IMR-90 (cell line): ENCODE measurements around the gene DIP2C. TPM values are rescaled to one million over a fixed set of nuclear protein-coding genes. Genes with fewer than 3 reads are reported as not detected.

Experiments used
- ATAC-seq: fragments of 200-7000 bp; cut with Tn5 transposase; 2 replicates; pipeline ENCODE4 v1.9.1; 2020; ENCODE audit warnings: low read depth, mild to moderate bottlenecking, moderate library complexity
- BruUV-seq: library from RNA; stranded (reverse); fragments of 400-500 nt; replicated peaks from 2 replicates; lab custom pipeline; 2021; lab: Mats Ljungman, UMichigan
- CTCF ChIA-PET: fragments of 300-600 bp; formaldehyde crosslinking; extraction: SDS; loops from one replicate; lab custom pipeline; 2021; ENCODE audit warnings: antibody characterized with exemption; lab: Yijun Ruan, JAX
- POLR2A ChIA-PET: fragments of 300-600 bp; sonication (Branson Sonifier 250); formaldehyde crosslinking; loops from one replicate; lab custom pipeline; 2022; ENCODE audit warnings: antibody characterized with exemption; ENCODE audit not compliant: unreplicated experiment; lab: Charles Lee
- DNase-seq: peaks from one replicate; pipeline ENCODE4 v3.0.0; 2013
- H2AFZ ChIP-seq: replicated peaks from 2 replicates; pipeline ENCODE3; 2013; ENCODE audit warnings: low read length, mild to moderate bottlenecking; ENCODE audit not compliant: poor library complexity
- H2AK5ac ChIP-seq: 2 replicates; pipeline ENCODE4 v1.6.1; 2013; ENCODE audit warnings: low read depth, low read length, inconsistent platforms
- H2AK9ac ChIP-seq: replicated peaks from 2 replicates; pipeline ENCODE3; 2013; ENCODE audit warnings: mild to moderate bottlenecking, low read depth, low read length, moderate library complexity; ENCODE audit not compliant: poor library complexity
- H2BK120ac ChIP-seq: 2 replicates; pipeline ENCODE4 v1.6.1; 2013; ENCODE audit warnings: low read depth, low read length, inconsistent platforms
- H2BK15ac ChIP-seq: 3 replicates; pipeline ENCODE4 v1.6.1; 2013; ENCODE audit warnings: low read depth, low read length, inconsistent platforms
- H2BK20ac ChIP-seq: 2 replicates; pipeline ENCODE4 v1.6.1; 2013; ENCODE audit warnings: low read depth, mild to moderate bottlenecking, inconsistent platforms, low read length, moderate library complexity
- H2BK5ac ChIP-seq: 2 replicates; pipeline ENCODE4 v1.6.1; 2013; ENCODE audit warnings: mild to moderate bottlenecking, low read depth, low read length, inconsistent platforms; ENCODE audit not compliant: poor library complexity, severe bottlenecking
- H3K14ac ChIP-seq: replicated peaks from 2 replicates; pipeline ENCODE4 v1.6.1; 2013; ENCODE audit warnings: low read depth, low read length, inconsistent platforms
- H3K18ac ChIP-seq: 2 replicates; pipeline ENCODE4 v1.6.1; 2013; ENCODE audit warnings: low read depth, low read length, control low read depth
- H3K23ac ChIP-seq: 2 replicates; pipeline ENCODE4 v1.6.1; 2013; ENCODE audit warnings: low read depth, low read length, inconsistent platforms
- H3K27ac ChIP-seq: 2 replicates; pipeline ENCODE4 v1.5.1; 2013; ENCODE audit warnings: mild to moderate bottlenecking, control low read depth, low read length; ENCODE audit not compliant: insufficient read depth
- H3K27me3 ChIP-seq: 2 replicates; pipeline ENCODE4 v1.6.1; 2013; ENCODE audit warnings: low read length; ENCODE audit not compliant: control insufficient read depth, insufficient read depth
- H3K36me3 ChIP-seq: 2 replicates; pipeline ENCODE4 v1.6.1; 2013; ENCODE audit warnings: low read length, mixed read lengths; ENCODE audit not compliant: control insufficient read depth, insufficient read depth
- H3K4ac ChIP-seq: 2 replicates; pipeline ENCODE4 v1.6.1; 2013; ENCODE audit warnings: low read depth, low read length, inconsistent platforms
- H3K4me1 ChIP-seq: 2 replicates; pipeline ENCODE4 v1.6.1; 2013; ENCODE audit warnings: low read length, mixed read lengths; ENCODE audit not compliant: control insufficient read depth, insufficient read depth
- H3K4me2 ChIP-seq: 2 replicates; pipeline ENCODE4 v1.6.1; 2013; ENCODE audit warnings: low read depth, mild to moderate bottlenecking, control low read depth, low read length, moderate library complexity
- H3K4me3 ChIP-seq: 2 replicates; pipeline ENCODE4 v1.5.1; 2013; ENCODE audit warnings: low read depth, mild to moderate bottlenecking, control low read depth, low read length, moderate library complexity; ENCODE audit not compliant: insufficient read depth
- H3K56ac ChIP-seq: 2 replicates; pipeline ENCODE4 v1.6.1; 2013; ENCODE audit warnings: low read length, inconsistent platforms; ENCODE audit not compliant: insufficient read depth; ENCODE audit errors: extremely low read depth
- H3K79me1 ChIP-seq, 2 experiments: 2 replicates each; pipeline ENCODE4 v1.6.1; 2013; ENCODE audit warnings: low read length in 2 of 2, inconsistent platforms in 1 of 2, low read depth in 1 of 2
- H3K9ac ChIP-seq: 2 replicates; pipeline ENCODE4 v1.6.1; 2013; ENCODE audit warnings: low read depth, low read length, control low read depth
- H3K9me1 ChIP-seq: 2 replicates; pipeline ENCODE4 v1.6.1; 2013; ENCODE audit warnings: low read length, inconsistent platforms; ENCODE audit not compliant: insufficient read depth
- H3K9me3 ChIP-seq: 2 replicates; pipeline ENCODE4 v1.6.1; 2013; ENCODE audit warnings: low read length; ENCODE audit not compliant: control insufficient read depth, insufficient read depth
- H4K20me1 ChIP-seq: 2 replicates; pipeline ENCODE4 v1.6.1; 2013; ENCODE audit warnings: low read length, inconsistent platforms; ENCODE audit not compliant: insufficient read depth
- H4K5ac ChIP-seq: 2 replicates; pipeline ENCODE4 v1.6.1; 2013; ENCODE audit warnings: mild to moderate bottlenecking, low read depth, low read length, control low read depth
- H4K8ac ChIP-seq, 2 experiments: 2 replicates each; pipeline ENCODE4 v1.6.1; 2013; ENCODE audit warnings: low read depth in 2 of 2, low read length in 2 of 2, control low read depth in 1 of 2, inconsistent platforms in 1 of 2
- H4K91ac ChIP-seq: 2 replicates; pipeline ENCODE4 v1.6.1; 2013; ENCODE audit warnings: low read depth, low read length, inconsistent platforms; ENCODE audit not compliant: insufficient read depth
- BHLHE40 ChIP-seq: fragments of 150-350 bp; IDR thresholded peaks from 2 replicates; pipeline ENCODE4 v1.6.1; 2016; ENCODE audit warnings: mild to moderate bottlenecking, low read depth, low read length
- ELK1 ChIP-seq: fragments of 150-350 bp; IDR thresholded peaks from 2 replicates; pipeline ENCODE4 v1.6.1; 2016; ENCODE audit warnings: low read depth, mild to moderate bottlenecking, low read length, moderate library complexity, borderline replicate concordance
- FOS ChIP-seq: fragments of 150-350 bp; IDR thresholded peaks from 2 replicates; pipeline ENCODE4 v1.6.1; 2016; ENCODE audit warnings: low read depth, low read length
- MAZ ChIP-seq: IDR thresholded peaks from 2 replicates; pipeline ENCODE4 v1.6.1; 2012; ENCODE audit warnings: low read depth, mild to moderate bottlenecking, low read length, improper control_type of control experiment, moderate library complexity, borderline replicate concordance
- NFE2L2 ChIP-seq: fragments of 150-350 bp; IDR thresholded peaks from 2 replicates; pipeline ENCODE4 v1.6.1; 2016; ENCODE audit warnings: low read depth, mild to moderate bottlenecking, low read length
- RAD21 ChIP-seq: IDR thresholded peaks from 2 replicates; pipeline ENCODE4 v1.6.1; 2012; ENCODE audit warnings: low read length, improper control_type of control experiment
- RFX5 ChIP-seq: IDR thresholded peaks from 2 replicates; pipeline ENCODE4 v1.8.0; 2012; ENCODE audit warnings: low read depth, mild to moderate bottlenecking, low read length, moderate library complexity
- WGBS, 2 experiments: methylation state at CpG; one replicate each; pipeline versions ENCODE4 v1.1.5 to v1.1.7; 2013; ENCODE audit warnings: missing lambda C conversion rate in 2 of 2; ENCODE audit not compliant: insufficient read length in 1 of 2; ENCODE audit errors: extremely low coverage in 2 of 2; 5-methylcytosine and 5-hydroxymethylcytosine counted together
- dilution Hi-C: fragments of 300-500 bp; cut with HindIII; formaldehyde crosslinking; loops from one replicate; pipeline ENCODE4 v1.14.3; 2018; ENCODE audit warnings: low sequenced_read_pairs; ENCODE audit not compliant: unreplicated experiment
- in situ Hi-C: fragments of 300-500 bp; cut with MboI; formaldehyde crosslinking; loops from 3 replicates; pipeline ENCODE4 v1.14.3; 2019; ENCODE audit warnings: low sequenced_read_pairs, inconsistent platforms, mixed read lengths
- intact Hi-C: fragments of 100-400 bp; cut with micrococcal nuclease; formaldehyde crosslinking; loops from 2 replicates; pipeline ENCODE4 v1.10.0; 2022
- polyA plus RNA-seq, 3 experiments: library from polyadenylated mRNA; depleted of rRNA; stranded (reverse); fragments of >200 nt; gene quantifications; 2 replicates each; pipeline ENCODE4 v1.2.3, GENCODE V29; 2012; ENCODE audit warnings: low replicate concordance in 1 of 3
- total RNA-seq: library from RNA; depleted of rRNA; stranded (reverse); fragments of >200 nt; gene quantifications from 2 replicates; pipeline ENCODE4 v1.2.3, GENCODE V29; 2012
- TF ChIP-seq, protein P1 (sequence below): fragments of 150-350 bp; IDR thresholded peaks from 2 replicates; pipeline ENCODE4 v1.6.1; 2017; ENCODE audit warnings: mild to moderate bottlenecking, antibody characterized with exemption, low read length, low read depth
- TF ChIP-seq, protein P2 (sequence below): conservative IDR thresholded peaks from 2 replicates; pipeline ENCODE4 v1.5.1; 2012; ENCODE audit warnings: mild to moderate bottlenecking, low read depth, low read length, improper control_type of control experiment

Gene DIP2C
- total and polyA plus RNA-seq, 2 of the 4 experiments (the other 2 are of a cell fraction) = 8.6 to 17.3 TPM

- H2BK15ac ChIP-seq = no peak overlapping the region
- H2BK20ac ChIP-seq = no peak overlapping the region
- WGBS, 2 experiments = no CpG with 5 or more reads among the region's 3 CpGs
- no peak for DNase-seq
- no peak overlapping the region for H3K27ac ChIP-seq
- POLR2A ChIA-PET = no interaction called here
- H4K5ac ChIP-seq = no peak overlapping the region
- no peak overlapping the region for H3K4me3 ChIP-seq
- no peak overlapping the region for H2AK5ac ChIP-seq
- TF ChIP-seq BHLHE40 (no peak), RAD21 (no peak), ELK1 (no peak), FOS (no peak), MAZ (no peak), NFE2L2 (no peak), RFX5 (no peak)
- TF ChIP-seq, protein P1, sequence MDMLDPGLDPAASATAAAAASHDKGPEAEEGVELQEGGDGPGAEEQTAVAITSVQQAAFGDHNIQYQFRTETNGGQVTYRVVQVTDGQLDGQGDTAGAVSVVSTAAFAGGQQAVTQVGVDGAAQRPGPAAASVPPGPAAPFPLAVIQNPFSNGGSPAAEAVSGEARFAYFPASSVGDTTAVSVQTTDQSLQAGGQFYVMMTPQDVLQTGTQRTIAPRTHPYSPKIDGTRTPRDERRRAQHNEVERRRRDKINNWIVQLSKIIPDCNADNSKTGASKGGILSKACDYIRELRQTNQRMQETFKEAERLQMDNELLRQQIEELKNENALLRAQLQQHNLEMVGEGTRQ = no peak
- TF ChIP-seq, protein P2, sequence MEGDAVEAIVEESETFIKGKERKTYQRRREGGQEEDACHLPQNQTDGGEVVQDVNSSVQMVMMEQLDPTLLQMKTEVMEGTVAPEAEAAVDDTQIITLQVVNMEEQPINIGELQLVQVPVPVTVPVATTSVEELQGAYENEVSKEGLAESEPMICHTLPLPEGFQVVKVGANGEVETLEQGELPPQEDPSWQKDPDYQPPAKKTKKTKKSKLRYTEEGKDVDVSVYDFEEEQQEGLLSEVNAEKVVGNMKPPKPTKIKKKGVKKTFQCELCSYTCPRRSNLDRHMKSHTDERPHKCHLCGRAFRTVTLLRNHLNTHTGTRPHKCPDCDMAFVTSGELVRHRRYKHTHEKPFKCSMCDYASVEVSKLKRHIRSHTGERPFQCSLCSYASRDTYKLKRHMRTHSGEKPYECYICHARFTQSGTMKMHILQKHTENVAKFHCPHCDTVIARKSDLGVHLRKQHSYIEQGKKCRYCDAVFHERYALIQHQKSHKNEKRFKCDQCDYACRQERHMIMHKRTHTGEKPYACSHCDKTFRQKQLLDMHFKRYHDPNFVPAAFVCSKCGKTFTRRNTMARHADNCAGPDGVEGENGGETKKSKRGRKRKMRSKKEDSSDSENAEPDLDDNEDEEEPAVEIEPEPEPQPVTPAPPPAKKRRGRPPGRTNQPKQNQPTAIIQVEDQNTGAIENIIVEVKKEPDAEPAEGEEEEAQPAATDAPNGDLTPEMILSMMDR = no peak
- H2AK9ac ChIP-seq = no peak overlapping the region
- peaks cover 12% of the 10 kb centered on the region for H3K9me1 ChIP-seq
- BruUV-seq = no TSS peak
- H3K18ac ChIP-seq = no peak overlapping the region
- no peak overlapping the region for H2BK5ac ChIP-seq
- no peak overlapping the region for H4K91ac ChIP-seq
- H3K27me3 ChIP-seq = no peaks in the 10 kb centered on the region
- no peak overlapping the region for H2BK120ac ChIP-seq
- dilution Hi-C loops (no loop called here), in situ Hi-C loops (no loop called here), intact Hi-C loops (no loop called here)
- no peak overlapping the region for H3K23ac ChIP-seq
- H3K9ac ChIP-seq = no peak overlapping the region
- peaks cover 20% of the 10 kb centered on the region for H3K36me3 ChIP-seq
- peaks cover 5% of the 10 kb centered on the region; the same call in 1 of the 2 replicates for H4K20me1 ChIP-seq
- no peak overlapping the region for H3K4ac ChIP-seq
- H3K79me1 ChIP-seq = peaks cover 0 to 16% of the 10 kb centered on the region in 2 experiments; a peak in 2 of 4 replicates
- no peak overlapping the region for H3K4me2 ChIP-seq
- H3K4me1 ChIP-seq = peaks cover 2% of the 10 kb centered on the region
- H3K9me3 ChIP-seq = no peaks in the 10 kb centered on the region
- CTCF ChIA-PET = no interaction called here
- H2AFZ ChIP-seq = no peak overlapping the region
- no peak overlapping the region for H4K8ac ChIP-seq
- no peak overlapping the region for H3K14ac ChIP-seq
- no peak overlapping the region for H3K56ac ChIP-seq
- no peak for ATAC-seq
These were observed 358.3 kb downstream of the DIP2C start for GRCh38 chr10:331186-331585.
